ENCODE data around the gene GTF3C4. TPM values are rescaled to one million over a fixed set of nuclear protein-coding genes. Genes with fewer than 3 reads are reported as not detected.

Gene GTF3C4
- total RNA-seq, 1 donor from 2014 or later = 19.6 TPM

- DNase-seq = no peak
- Mint-ChIP-seq H3K4me1 (ENCODE audit: low read depth, unreplicated experiment) (no peaks in the 10 kb centered on the region), H3K27ac (ENCODE audit: unreplicated experiment) (no peak overlapping the region), H3K27me3 (ENCODE audit: unreplicated experiment) (no peaks in the 10 kb centered on the region), H3K9me3 (ENCODE audit: unreplicated experiment) (no peaks in the 10 kb centered on the region), H3K4me3 (ENCODE audit: unreplicated experiment) (no peak overlapping the region), H3K36me3 (ENCODE audit: unreplicated experiment) (peaks cover 5% of the 10 kb centered on the region)
- no peak for TF ChIP-seq CTCF (IDR thresholded peaks at IDR 0.05; ENCODE audit: partially characterized antibody, unreplicated experiment)
These were observed 20.4 kb downstream of the GTF3C4 start for GRCh38 chr9:132690696-132691095.

- Mint-ChIP-seq H3K27me3 (ENCODE audit: unreplicated experiment) (no peaks in the 10 kb centered on the region), H3K4me3 (ENCODE audit: unreplicated experiment) (no peak overlapping the region), H3K9me3 (ENCODE audit: unreplicated experiment) (peaks cover 5% of the 10 kb centered on the region), H3K27ac (ENCODE audit: unreplicated experiment) (no peak overlapping the region), H3K36me3 (ENCODE audit: unreplicated experiment) (peaks cover 21% of the 10 kb centered on the region), H3K4me1 (ENCODE audit: low read depth, unreplicated experiment) (no peaks in the 10 kb centered on the region)
- TF ChIP-seq CTCF (IDR thresholded peaks at IDR 0.05; ENCODE audit: partially characterized antibody, unreplicated experiment) = no peak
- DNase-seq = no peak
These were observed 23.9 kb downstream of the GTF3C4 start for GRCh38 chr9:132694144-132694543.

- DNase-seq = no peak
- no peak for TF ChIP-seq CTCF (IDR thresholded peaks at IDR 0.05; ENCODE audit: partially characterized antibody, unreplicated experiment)
- H3K27ac Mint-ChIP-seq (ENCODE audit: unreplicated experiment) = no peak overlapping the region
- no peak overlapping the region for H3K4me3 Mint-ChIP-seq (ENCODE audit: unreplicated experiment)
- H3K36me3 Mint-ChIP-seq (ENCODE audit: unreplicated experiment) = peaks cover 21% of the 10 kb centered on the region
- no peaks in the 10 kb centered on the region for H3K27me3 Mint-ChIP-seq (ENCODE audit: unreplicated experiment)
- H3K9me3 Mint-ChIP-seq (ENCODE audit: unreplicated experiment) = peaks cover 5% of the 10 kb centered on the region
- H3K4me1 Mint-ChIP-seq (ENCODE audit: low read depth, unreplicated experiment) = no peaks in the 10 kb centered on the region
These were observed 27.0 kb downstream of the GTF3C4 start for GRCh38 chr9:132697230-132697629.

GRCh38 chr9:132698989-132699388 lies 28.7 kb downstream of the GTF3C4 start:
- Mint-ChIP-seq H3K4me3 (ENCODE audit: unreplicated experiment) (no peak overlapping the region), H3K36me3 (ENCODE audit: unreplicated experiment) (peaks cover 25% of the 10 kb centered on the region), H3K4me1 (ENCODE audit: low read depth, unreplicated experiment) (no peaks in the 10 kb centered on the region), H3K27me3 (ENCODE audit: unreplicated experiment) (peaks cover 2% of the 10 kb centered on the region), H3K27ac (ENCODE audit: unreplicated experiment) (no peak overlapping the region), H3K9me3 (ENCODE audit: unreplicated experiment) (peaks cover 7% of the 10 kb centered on the region)
- no peak for DNase-seq
- no peak for TF ChIP-seq CTCF (IDR thresholded peaks at IDR 0.05; ENCODE audit: partially characterized antibody, unreplicated experiment)

GRCh38 chr9:132699956-132700355 lies 29.7 kb downstream of the GTF3C4 start:
- H3K27me3 Mint-ChIP-seq (ENCODE audit: unreplicated experiment) = peaks cover 2% of the 10 kb centered on the region
- no peak overlapping the region for H3K4me3 Mint-ChIP-seq (ENCODE audit: unreplicated experiment)
- no peak for TF ChIP-seq CTCF (IDR thresholded peaks at IDR 0.05; ENCODE audit: partially characterized antibody, unreplicated experiment)
- DNase-seq = no peak
- no peak overlapping the region for H3K27ac Mint-ChIP-seq (ENCODE audit: unreplicated experiment)
- peaks cover 23% of the 10 kb centered on the region for H3K36me3 Mint-ChIP-seq (ENCODE audit: unreplicated experiment)
- peaks cover 7% of the 10 kb centered on the region for H3K9me3 Mint-ChIP-seq (ENCODE audit: unreplicated experiment)
- H3K4me1 Mint-ChIP-seq (ENCODE audit: low read depth, unreplicated experiment) = no peaks in the 10 kb centered on the region

Data from glutamatergic neuron (in vitro differentiated cells).